PC-3 (cell line): ENCODE measurements around the gene MAPKAP1. TPM values are rescaled to one million over a fixed set of nuclear protein-coding genes. Genes with fewer than 3 reads are reported as not detected.

Source experiments
- ATAC-seq: fragments of 200-7000 bp; cut with Tn5 transposase; 2 replicates; pipeline ENCODE4 v1.9.1; 2020; ENCODE audit warnings: mild to moderate bottlenecking, moderate library complexity
- BruUV-seq: library from RNA; stranded (reverse); fragments of 400-500 nt; replicated peaks from 2 replicates; lab custom pipeline; 2021; lab: Mats Ljungman, UMichigan
- CTCF ChIA-PET: fragments of 300-600 bp; sonication (Branson Sonifier 250); formaldehyde crosslinking; loops from one replicate; lab custom pipeline; 2022; ENCODE audit warnings: antibody characterized with exemption; lab: Charles Lee
- POLR2A ChIA-PET: fragments of 300-600 bp; sonication (Branson Sonifier 250); formaldehyde crosslinking; loops from one replicate; lab custom pipeline; 2022; ENCODE audit warnings: antibody characterized with exemption; ENCODE audit not compliant: unreplicated experiment; lab: Charles Lee
- DNase-seq: peaks from one replicate; pipeline ENCODE4 v3.0.0-alpha.2; 2015
- H2AFZ ChIP-seq: fragments of 300-600 bp; sonication (generic); 2 replicates; pipeline ENCODE4 v1.6.0; 2016; ENCODE audit warnings: antibody characterized with exemption, low read length
- H3F3A ChIP-seq: fragments of 300-600 bp; sonication (generic); one replicate; pipeline ENCODE4 v1.6.0; 2017; ENCODE audit warnings: antibody characterized with exemption, low read length, control low read depth, mild to moderate bottlenecking; ENCODE audit not compliant: unreplicated experiment
- H3K27ac ChIP-seq: fragments of 300-600 bp; sonication (generic); 2 replicates; pipeline ENCODE4 v1.5.1; 2016; ENCODE audit warnings: mild to moderate bottlenecking, low read length
- H3K27me3 ChIP-seq: fragments of 300-600 bp; sonication (generic); 2 replicates; pipeline ENCODE4 v1.6.1; 2016; ENCODE audit warnings: low read length, mixed read lengths
- H3K36me3 ChIP-seq: fragments of 300-600 bp; sonication (generic); 2 replicates; pipeline ENCODE4 v1.6.1; 2016; ENCODE audit warnings: low read depth, mixed run types, low read length, mixed read lengths
- H3K4me1 ChIP-seq: fragments of 300-600 bp; sonication (generic); 2 replicates; pipeline ENCODE4 v1.5.1; 2016; ENCODE audit warnings: low read length; ENCODE audit not compliant: insufficient read depth
- H3K4me2 ChIP-seq: fragments of 300-600 bp; sonication (generic); 2 replicates; pipeline ENCODE4 v1.6.0; 2016; ENCODE audit warnings: low read length
- H3K4me3 ChIP-seq: fragments of 300-600 bp; sonication (generic); 2 replicates; pipeline ENCODE4 v1.5.1; 2016; ENCODE audit warnings: mild to moderate bottlenecking, low read length, mixed read lengths
- H3K79me2 ChIP-seq: fragments of 300-600 bp; sonication (generic); 2 replicates; pipeline ENCODE4 v1.6.1; 2017; ENCODE audit warnings: low read length, mixed read lengths
- H3K9ac ChIP-seq: fragments of 300-600 bp; sonication (generic); 2 replicates; pipeline ENCODE4 v1.6.0; 2016; ENCODE audit warnings: mild to moderate bottlenecking, low read length
- H3K9me2 ChIP-seq: fragments of 300-600 bp; sonication (generic); replicated peaks from 2 replicates; pipeline ENCODE4 v1.6.1; 2016; ENCODE audit warnings: mixed run types, low read length, mixed read lengths
- H3K9me3 ChIP-seq: fragments of 300-600 bp; sonication (generic); 2 replicates; pipeline ENCODE4 v1.6.1; 2016; ENCODE audit warnings: low read length, mixed read lengths
- H4K20me1 ChIP-seq: fragments of 300-600 bp; sonication (generic); 2 replicates; pipeline ENCODE4 v1.6.1; 2016; ENCODE audit warnings: low read length, mixed read lengths
- CTCF ChIP-seq: fragments of 300-600 bp; sonication (generic); conservative IDR thresholded peaks from 2 replicates; pipeline ENCODE4 v1.5.1; 2017; ENCODE audit warnings: antibody characterized with exemption, low read depth, mild to moderate bottlenecking, low read length
- EZH2 ChIP-seq: fragments of 300-600 bp; sonication (generic); IDR thresholded peaks from one replicate; pipeline ENCODE4 v1.6.1; 2017; ENCODE audit warnings: antibody characterized with exemption, mild to moderate bottlenecking, low read length; ENCODE audit not compliant: unreplicated experiment
- EZH2phosphoT487 ChIP-seq: fragments of 300-600 bp; sonication (generic); IDR thresholded peaks from 2 replicates; pipeline ENCODE4 v1.6.1; 2018; ENCODE audit warnings: mild to moderate bottlenecking, antibody characterized with exemption, low read length, borderline replicate concordance
- intact Hi-C: fragments of 100-400 bp; cut with micrococcal nuclease; formaldehyde crosslinking; loops from 2 replicates; pipeline ENCODE4 v1.9.0; 2023
- total RNA-seq: library from RNA; depleted of rRNA; stranded (reverse); fragments of >200 nt; gene quantifications from 2 replicates; pipeline ENCODE4 v1.2.3, GENCODE V29; 2014

Gene MAPKAP1
- total RNA-seq, 1 experiment from 2014 or later: 128 TPM

DNA sequence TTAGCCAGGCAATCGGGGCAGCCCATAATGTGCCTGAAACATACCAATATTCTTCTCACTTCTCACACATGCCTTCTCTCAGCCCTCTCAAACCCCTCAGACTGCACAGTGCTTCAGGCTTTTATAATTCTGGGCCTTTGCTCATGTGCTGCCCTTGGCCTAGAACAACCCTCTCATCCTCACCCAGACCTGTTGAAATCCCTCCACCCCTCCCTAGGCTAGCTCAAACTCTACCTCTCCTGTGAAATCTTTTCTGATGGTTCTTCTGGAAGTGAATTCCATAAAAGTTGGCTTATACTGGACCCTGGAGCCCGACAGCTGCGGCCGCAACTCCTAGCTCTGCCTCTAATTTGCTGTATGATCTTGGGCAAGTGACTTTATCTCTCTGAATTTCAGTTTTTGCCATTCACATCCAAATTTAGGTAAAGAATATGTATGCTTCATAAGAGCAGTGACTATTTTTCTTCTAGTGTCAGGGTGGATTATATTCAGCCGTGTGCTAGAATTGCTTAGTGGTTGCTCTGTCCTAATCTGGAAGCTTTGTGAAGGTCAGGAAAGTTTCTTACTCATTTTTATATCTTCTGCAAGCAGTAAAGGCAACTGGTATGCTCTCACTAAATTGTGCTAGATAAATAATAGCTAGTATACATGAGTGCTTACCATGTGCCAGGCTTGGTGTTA, 221.4 kb downstream of the MAPKAP1 start:
- intact Hi-C loops: no loop called here
- no peaks in the 10 kb centered on the region; the same call in 1 of the 2 replicates for H3K4me1 ChIP-seq
- ChIA-PET POLR2A (no interaction called here), CTCF (no interaction called here)
- ATAC-seq (no peak), DNase-seq (no peak)
- H3K4me3 ChIP-seq: no peak overlapping the region
- no peak overlapping the region for H3K9ac ChIP-seq
- no peak overlapping the region for H2AFZ ChIP-seq
- H4K20me1 ChIP-seq: no peaks in the 10 kb centered on the region
- no peaks in the 10 kb centered on the region for H3K9me3 ChIP-seq
- no peaks in the 10 kb centered on the region for H3K79me2 ChIP-seq
- no peak overlapping the region for H3K4me2 ChIP-seq
- H3F3A ChIP-seq: no peaks in the 10 kb centered on the region
- no peaks in the 10 kb centered on the region for H3K36me3 ChIP-seq
- H3K27me3 ChIP-seq: no peaks in the 10 kb centered on the region
- no TSS peak for BruUV-seq
- no peak overlapping the region for H3K27ac ChIP-seq
- TF ChIP-seq EZH2 (no peak), CTCF (no peak), EZH2phosphoT487 (no peak)
- H3K9me2 ChIP-seq: no peaks in the 10 kb centered on the region

- Histone ChIP-seq H3K36me3 (no peaks in the 10 kb centered on the region; the same call in 1 of the 2 replicates), H3K27ac (no peak overlapping the region), H3K27me3 (no peaks in the 10 kb centered on the region), H3K9ac (no peak overlapping the region), H4K20me1 (no peaks in the 10 kb centered on the region), H3F3A (no peaks in the 10 kb centered on the region), H3K4me3 (no peak overlapping the region), H2AFZ (no peak overlapping the region), H3K9me2 (no peaks in the 10 kb centered on the region), H3K4me2 (no peak overlapping the region), H3K79me2 (no peaks in the 10 kb centered on the region), H3K4me1 (no peaks in the 10 kb centered on the region; the same call in 1 of the 2 replicates), H3K9me3 (no peaks in the 10 kb centered on the region)
- POLR2A ChIA-PET: interaction anchor here (0.6 kb wide), 1 partner anchor 62 kb away, joined by 3 read pairs; no protein-coding TSS in a partner anchor
- DNase-seq (no peak), ATAC-seq (peak; percentile 73)
- no TSS peak for BruUV-seq
- no peak for TF ChIP-seq EZH2phosphoT487
- no peak for TF ChIP-seq EZH2
- no peak for TF ChIP-seq CTCF
- intact Hi-C loops: no loop called here
- CTCF ChIA-PET: no interaction called here
Observed at GRCh38 chr9:125484350-125485282, 222.4 kb downstream of the MAPKAP1 start.
